ENCODE results near the gene USP24.
"Not testable (repeated sequence)": the region's sequence is repeated elsewhere in the genome, so short reads cannot be mapped to it uniquely, and the experiment has no call there.

The USP24 gene

GRCh38 chr1:55031098-55031497, 184.1 kb downstream of the USP24 start:
- 94% methylated on average over 5 of the region's 5 CpGs for WGBS
- H3K9ac ChIP-seq (ENCODE audit: low read depth, low read length): not testable (repeated sequence)

GRCh38 chr1:55026682-55027081, 188.5 kb downstream of the USP24 start:
- H3K9ac ChIP-seq (ENCODE audit: low read depth, low read length); H3K36me3 ChIP-seq (ENCODE audit: insufficient read depth, low read length); H3K27ac ChIP-seq (ENCODE audit: low read depth, low read length); H3K27me3 ChIP-seq (ENCODE audit: insufficient read depth, low read length); H3K9me3 ChIP-seq (ENCODE audit: insufficient read depth, low read depth, low read length); H3K4me1 ChIP-seq (ENCODE audit: insufficient read depth, low read length): not testable (repeated sequence)
- 91% methylated on average over 2 of the region's 3 CpGs for WGBS
- peak overlapping the region; percentile 35; the same call in 1 of the 2 replicates for H3K4me3 ChIP-seq (ENCODE audit: low read length)

More at GRCh38 chr1:55031098-55031497, 184.1 kb downstream of the USP24 start:
- H3K9me3 ChIP-seq (ENCODE audit: insufficient read depth, low read depth, low read length); H3K27ac ChIP-seq (ENCODE audit: low read depth, low read length); H3K4me3 ChIP-seq (ENCODE audit: low read length); H3K4me1 ChIP-seq (ENCODE audit: insufficient read depth, low read length); H3K36me3 ChIP-seq (ENCODE audit: insufficient read depth, low read length); H3K27me3 ChIP-seq (ENCODE audit: insufficient read depth, low read length): not testable (repeated sequence)

GRCh38 chr1:55024163-55024562, 191.0 kb downstream of the USP24 start:
- not testable (repeated sequence) for H3K27ac ChIP-seq (ENCODE audit: low read depth, low read length); H3K4me3 ChIP-seq (ENCODE audit: low read length); H3K36me3 ChIP-seq (ENCODE audit: insufficient read depth, low read length); H3K4me1 ChIP-seq (ENCODE audit: insufficient read depth, low read length); H3K9ac ChIP-seq (ENCODE audit: low read depth, low read length); H3K27me3 ChIP-seq (ENCODE audit: insufficient read depth, low read length); H3K9me3 ChIP-seq (ENCODE audit: insufficient read depth, low read depth, low read length)
- WGBS: 61% methylated on average over 9 of the region's 10 CpGs

- 32% methylated on average over 15 of the region's 15 CpGs for WGBS
- Histone ChIP-seq H3K9me3 (ENCODE audit: insufficient read depth, low read depth, low read length) (no peaks in the 10 kb centered on the region), H3K4me1 (ENCODE audit: insufficient read depth, low read length) (peaks cover 3% of the 10 kb centered on the region), H3K36me3 (ENCODE audit: insufficient read depth, low read length) (no peaks in the 10 kb centered on the region), H3K4me3 (ENCODE audit: low read length) (no peak overlapping the region), H3K27ac (ENCODE audit: low read depth, low read length) (peak overlapping the region; percentile 49; the same call in 1 of the 2 replicates), H3K27me3 (ENCODE audit: insufficient read depth, low read length) (no peaks in the 10 kb centered on the region), H3K9ac (ENCODE audit: low read depth, low read length) (peak overlapping the region; percentile 51; the same call in 1 of the 2 replicates)
Observed at GRCh38 chr1:55021942-55022546, 193.1 kb downstream of the USP24 start.

GRCh38 chr1:55018395-55018794, 196.8 kb downstream of the USP24 start:
- Histone ChIP-seq H3K4me3 (ENCODE audit: low read length) (no peak overlapping the region), H3K9ac (ENCODE audit: low read depth, low read length) (no peak overlapping the region), H3K27ac (ENCODE audit: low read depth, low read length) (no peak overlapping the region), H3K27me3 (ENCODE audit: insufficient read depth, low read length) (no peaks in the 10 kb centered on the region), H3K4me1 (ENCODE audit: insufficient read depth, low read length) (peaks cover 3% of the 10 kb centered on the region), H3K36me3 (ENCODE audit: insufficient read depth, low read length) (no peaks in the 10 kb centered on the region), H3K9me3 (ENCODE audit: insufficient read depth, low read depth, low read length) (no peaks in the 10 kb centered on the region)
- WGBS: 89% methylated on average over 8 of the region's 9 CpGs

Measured in HUES64 (cell line).